ENCODE measurements around the gene CLMN. TPM values are rescaled to one million over a fixed set of nuclear protein-coding genes. Genes with fewer than 3 reads are reported as not detected.

Gene CLMN
- total and polyA plus RNA-seq, 2 of the 13 experiments (the other 11 are each of a cell fraction or from before 2014, with no cell fraction given): 15.1 to 16.7 TPM

- no peak for TF ChIP-seq HNRNPK (IDR thresholded peaks at IDR 0.05; ENCODE audit: low read depth, low read length, poor library complexity, severe bottlenecking)
- TF ChIP-seq FOXC1 (CRISPR knock-in tag; IDR thresholded peaks at IDR 0.05; ENCODE audit: borderline replicate concordance): no peak
- TF ChIP-seq CREBL2 (CRISPR knock-in tag; IDR thresholded peaks at IDR 0.05; ENCODE audit: borderline replicate concordance): no peak
- no peak for TF ChIP-seq MEF2D (CRISPR knock-in tag; IDR thresholded peaks at IDR 0.05)
Observed at GRCh38 chr14:95231966-95232633, 87.6 kb downstream of the CLMN start (continued).

GRCh38 chr14:95229749-95230148, 90.0 kb downstream of the CLMN start:
- POLR2A ChIA-PET: no interaction called here
- FAIRE-seq (no peak), DNase-seq (ENCODE audit: low spot score) (peak; percentile 35), ATAC-seq (peak; percentile 61; the same call in 2 of the 3 replicates)
- no peaks in the 10 kb centered on the region; a peak in 1 of 5 replicates for H3K36me3 ChIP-seq (replicated peaks in 1 of 2; ENCODE audit: control insufficient read depth in 1 of 2, insufficient read depth in 2 of 2, low read length in 2 of 2)
- no peak overlapping the region for H2AFZ ChIP-seq (ENCODE audit: low read length)
- H3K9ac ChIP-seq (ENCODE audit: insufficient read depth, low read depth, low read length): no peak overlapping the region
- no peaks in the 10 kb centered on the region for H3K27me3 ChIP-seq (ENCODE audit: control insufficient read depth in 1 of 2, insufficient read depth in 2 of 2, low read length in 2 of 2)
- no peaks in the 10 kb centered on the region for H3K9me3 ChIP-seq (ENCODE audit: low read length)
- H3K4me2 ChIP-seq (ENCODE audit: low read depth, low read length): no peak overlapping the region
- in situ Hi-C loops (cut with HindIII; ENCODE audit: extremely low pct_ligation_motif_present, low pct_unique_long_range_greater_than_20kb) (no loop called here), intact Hi-C loops (cut with micrococcal nuclease; ENCODE audit: unreplicated experiment) (loop anchor here (10.0 kb wide), 1 partner anchor 205 kb away; no protein-coding TSS in a partner anchor)
- no TSS peak for BruUV-seq (replicated peaks)
- peaks cover 14% of the 10 kb centered on the region; the same call in 1 of the 2 replicates for H3K4me1 ChIP-seq (ENCODE audit: insufficient read depth, low read length)
- WGBS (ENCODE audit: low lambda C conversion rate): 57% methylated on average over 6 of the region's 6 CpGs
- peak; percentile 55 for TF ChIP-seq STAG1 (CRISPR knock-in tag; IDR thresholded peaks at IDR 0.05)
- TF ChIP-seq SMC3 (IDR thresholded peaks at IDR 0.05; ENCODE audit: low read length): peak; percentile 31; the same call in 1 of the 2 replicates
- TF ChIP-seq POGZ (CRISPR knock-in tag; IDR thresholded peaks at IDR 0.05): no peak
- TF ChIP-seq CTCF (CRISPR knock-in tag; IDR thresholded peaks at IDR 0.05): peak; percentile 36; the same call in 1 of the 2 replicates
- H3K27ac ChIP-seq (ENCODE audit: extremely low read length, insufficient read depth, low read length): no peak overlapping the region
- CTCF ChIA-PET (ENCODE audit: low intra/inter-chr PET ratio, low total read pairs): interaction anchor here (1.3 to 1.6 kb wide), 2 partner anchors 132 to 203 kb away, joined by 4 read pairs; no protein-coding TSS in a partner anchor
- no peaks in the 10 kb centered on the region; the same call in 1 of the 2 replicates for H4K20me1 ChIP-seq (ENCODE audit: insufficient read depth, low read length)
- H3K79me2 ChIP-seq (ENCODE audit: insufficient read depth, low read length): no peaks in the 10 kb centered on the region
- H3K4me3 ChIP-seq (replicated peaks in 1 of 3; ENCODE audit: insufficient read depth in 1 of 3, low read depth in 2 of 3, low read length in 3 of 3): no peak overlapping the region

All from HepG2 (cell line).